T-helper 1 cell treated with Interleukin-12 subunit alpha and Interleukin-12 subunit beta and Interleukin-4 antibody, amounts not matched to agents 30 ng/mL and 1 ng/mL, for 36 hours (primary cell): Measurements from ENCODE around the gene CLDN16. TPM values are rescaled to one million over a fixed set of nuclear protein-coding genes. Genes with fewer than 3 reads are reported as not detected.

Source experiments
- intact Hi-C: fragments of 100-400 bp; cut with micrococcal nuclease; formaldehyde crosslinking; loops from one replicate; pipeline ENCODE4 v1.15.1; 2024
- total RNA-seq: library from RNA; stranded (reverse); gene quantifications from 2 replicates; pipeline ENCODE4 v1.2.3, GENCODE V29; 2022

Gene CLDN16
- not detected in 2 replicates for total RNA-seq

GRCh38 chr3:190387578-190388213 lies at the start of gene CLDN16:
CLDN16 (plus strand) TSS chr3:190388163; CDS start chr3:190388330, 167 bp downstream.
- intact Hi-C loops: no loop called here

- intact Hi-C loops: no loop called here
These were observed 49.2 kb upstream of the CLDN16 start for GRCh38 chr3:190338717-190339116.

- intact Hi-C loops: no loop called here
These were observed 48.8 kb upstream of the CLDN16 start for GRCh38 chr3:190339130-190339529.

- intact Hi-C loops: no loop called here
These were observed 47.9 kb upstream of the CLDN16 start for GRCh38 chr3:190340071-190340470.

GRCh38 chr3:190345027-190345821 lies 42.7 kb upstream of the CLDN16 start:
- intact Hi-C loops: no loop called here

GRCh38 chr3:190345878-190346277 lies 42.1 kb upstream of the CLDN16 start:
- intact Hi-C loops: no loop called here

GRCh38 chr3:190346541-190346940 lies 41.4 kb upstream of the CLDN16 start:
- intact Hi-C loops: no loop called here

- intact Hi-C loops: no loop called here
These were observed 35.0 kb upstream of the CLDN16 start for GRCh38 chr3:190352861-190353457.

- intact Hi-C loops: no loop called here
These were observed 31.7 kb upstream of the CLDN16 start for GRCh38 chr3:190356246-190356645.

GRCh38 chr3:190357468-190357867 lies 30.5 kb upstream of the CLDN16 start:
- intact Hi-C loops: no loop called here

- intact Hi-C loops: no loop called here
These were observed 28.1 kb upstream of the CLDN16 start for GRCh38 chr3:190359813-190360212.

GRCh38 chr3:190360228-190360627 lies 27.7 kb upstream of the CLDN16 start:
- intact Hi-C loops: no loop called here

- intact Hi-C loops: no loop called here
These were observed 26.2 kb upstream of the CLDN16 start for GRCh38 chr3:190361791-190362190.

- intact Hi-C loops: no loop called here
These were observed 25.7 kb upstream of the CLDN16 start for GRCh38 chr3:190362258-190362657.

- intact Hi-C loops: no loop called here
These were observed 21.8 kb upstream of the CLDN16 start for GRCh38 chr3:190366133-190366532.

GRCh38 chr3:190368881-190369280 lies 19.1 kb upstream of the CLDN16 start:
- intact Hi-C loops: no loop called here

- intact Hi-C loops: no loop called here
These were observed 18.2 kb upstream of the CLDN16 start for GRCh38 chr3:190369668-190370295.

- intact Hi-C loops: no loop called here
These were observed 17.6 kb upstream of the CLDN16 start for GRCh38 chr3:190370369-190370768.

GRCh38 chr3:190371152-190371551 lies 16.8 kb upstream of the CLDN16 start:
- intact Hi-C loops: no loop called here

GRCh38 chr3:190375246-190375645 lies 12.7 kb upstream of the CLDN16 start:
- intact Hi-C loops: no loop called here

GRCh38 chr3:190375671-190376070 lies 12.3 kb upstream of the CLDN16 start:
- intact Hi-C loops: no loop called here
